Amniotic epithelial cell (primary cell): ENCODE data around the gene DCLK1.

ENCODE experiments used
- DNase-seq: peaks from one replicate; pipeline ENCODE4 v3.0.0-alpha.2; 2010; ENCODE audit warnings: low read depth

The DCLK1 gene

GRCh38 chr13:35744144-35744543 is 387.0 kb downstream of the DCLK1 start:
- DNase-seq: no peak

GRCh38 chr13:35743165-35743564 is 388.0 kb downstream of the DCLK1 start:
- no peak for DNase-seq

- DNase-seq: no peak
Observed at GRCh38 chr13:35741657-35742056, 389.5 kb downstream of the DCLK1 start.

- DNase-seq: no peak
Observed at GRCh38 chr13:35736876-35737275, 394.3 kb downstream of the DCLK1 start.

- DNase-seq: peak; percentile 60
Observed at GRCh38 chr13:35733827-35734226, 397.4 kb downstream of the DCLK1 start.

- DNase-seq: no peak
Observed at GRCh38 chr13:35732565-35732964, 398.6 kb downstream of the DCLK1 start.

GRCh38 chr13:35731471-35731870 is 399.7 kb downstream of the DCLK1 start:
- no peak for DNase-seq

GRCh38 chr13:35729926-35730627 is 401.1 kb downstream of the DCLK1 start:
- DNase-seq: no peak

- no peak for DNase-seq
Observed at GRCh38 chr13:35727881-35728280, 403.3 kb downstream of the DCLK1 start.

GRCh38 chr13:35724446-35724845 is 406.7 kb downstream of the DCLK1 start:
- no peak for DNase-seq

GRCh38 chr13:35723821-35724220 is 407.4 kb downstream of the DCLK1 start:
- DNase-seq: peak; percentile 61

- peak; percentile 17 for DNase-seq
Observed at GRCh38 chr13:35723053-35723461, 408.1 kb downstream of the DCLK1 start.

GRCh38 chr13:35722458-35723052 is 408.6 kb downstream of the DCLK1 start:
- no peak for DNase-seq

- peak; percentile 19 for DNase-seq
Observed at GRCh38 chr13:35720690-35721554, 410.3 kb downstream of the DCLK1 start.

GRCh38 chr13:35720290-35720689 is 410.9 kb downstream of the DCLK1 start:
- no peak for DNase-seq
